ENCODE results near the gene TAL2.

The TAL2 gene

GRCh38 chr9:105711867-105712266 is 49.6 kb downstream of the TAL2 start:
- DNase-seq, result no peak

- no peak for DNase-seq
Measured at GRCh38 chr9:105712297-105712696, 50.0 kb downstream of the TAL2 start.

Measured in amniotic stem cell (primary cell).